Osteoblast (primary cell): ENCODE results near the gene DKC1. TPM values are rescaled to one million over a fixed set of nuclear protein-coding genes. Genes with fewer than 3 reads are reported as not detected.
"Not testable (repeated sequence)": the region's sequence is repeated elsewhere in the genome, so short reads cannot be mapped to it uniquely, and the experiment has no call there.

Source experiments
- DNase-seq: peaks from one replicate; pipeline ENCODE4 v3.0.0; 2011; ENCODE audit warnings: low spot score, mixed read lengths; ENCODE audit not compliant: insufficient read length; ENCODE audit errors: missing footprints
- H2AFZ ChIP-seq: 2 replicates; pipeline ENCODE4 v1.6.0; 2011; ENCODE audit warnings: mild to moderate bottlenecking, low read length
- H3K27ac ChIP-seq: 2 replicates; pipeline ENCODE4 v1.5.1; 2011; ENCODE audit warnings: mild to moderate bottlenecking, low read depth, low read length, moderate library complexity
- H3K27me3 ChIP-seq: 2 replicates; pipeline ENCODE4 v1.6.0; 2012; ENCODE audit warnings: mild to moderate bottlenecking, control low read depth, inconsistent platforms, low read length, moderate library complexity; ENCODE audit not compliant: insufficient read depth
- H3K36me3 ChIP-seq: 2 replicates; pipeline ENCODE4 v1.5.1; 2011; ENCODE audit warnings: mild to moderate bottlenecking, low read length, control low read depth, moderate library complexity; ENCODE audit not compliant: insufficient read depth
- H3K4me1 ChIP-seq: 2 replicates; pipeline ENCODE4 v1.5.1; 2011; ENCODE audit warnings: mild to moderate bottlenecking, low read length, control low read depth, moderate library complexity; ENCODE audit not compliant: insufficient read depth
- H3K4me2 ChIP-seq: 2 replicates; pipeline ENCODE4 v1.6.0; 2011; ENCODE audit warnings: mild to moderate bottlenecking, low read length; ENCODE audit not compliant: insufficient read depth
- H3K4me3 ChIP-seq: fragments of 200-600 bp; sonication (generic); 3 replicates; pipeline ENCODE4 v1.5.1; 2012; ENCODE audit warnings: mild to moderate bottlenecking, low read length, inconsistent platforms; ENCODE audit not compliant: insufficient read depth
- H3K79me2 ChIP-seq: 2 replicates; pipeline ENCODE4 v1.6.0; 2012; ENCODE audit warnings: mild to moderate bottlenecking, low read length, control low read depth, inconsistent platforms; ENCODE audit not compliant: insufficient read depth
- H3K9me3 ChIP-seq: 2 replicates; pipeline ENCODE4 v1.5.1; 2011; ENCODE audit warnings: low read depth, low read length, control low read depth
- H4K20me1 ChIP-seq: 2 replicates; pipeline ENCODE4 v1.6.0; 2012; ENCODE audit warnings: mild to moderate bottlenecking, low read length, control low read depth; ENCODE audit not compliant: insufficient read depth
- total RNA-seq: library from RNA; depleted of rRNA; stranded (reverse); fragments of >200 nt; gene quantifications from 2 replicates; pipeline ENCODE4 v1.2.3, GENCODE V29; 2012
- TF ChIP-seq, protein P1 (sequence below): IDR thresholded peaks from 2 replicates; pipeline ENCODE4 v1.5.1; 2011; ENCODE audit warnings: mild to moderate bottlenecking, low read depth, low read length, moderate library complexity; ENCODE audit errors: extremely low read depth

The DKC1 gene
- total RNA-seq, 1 donor, result 30.8 TPM

DNA sequence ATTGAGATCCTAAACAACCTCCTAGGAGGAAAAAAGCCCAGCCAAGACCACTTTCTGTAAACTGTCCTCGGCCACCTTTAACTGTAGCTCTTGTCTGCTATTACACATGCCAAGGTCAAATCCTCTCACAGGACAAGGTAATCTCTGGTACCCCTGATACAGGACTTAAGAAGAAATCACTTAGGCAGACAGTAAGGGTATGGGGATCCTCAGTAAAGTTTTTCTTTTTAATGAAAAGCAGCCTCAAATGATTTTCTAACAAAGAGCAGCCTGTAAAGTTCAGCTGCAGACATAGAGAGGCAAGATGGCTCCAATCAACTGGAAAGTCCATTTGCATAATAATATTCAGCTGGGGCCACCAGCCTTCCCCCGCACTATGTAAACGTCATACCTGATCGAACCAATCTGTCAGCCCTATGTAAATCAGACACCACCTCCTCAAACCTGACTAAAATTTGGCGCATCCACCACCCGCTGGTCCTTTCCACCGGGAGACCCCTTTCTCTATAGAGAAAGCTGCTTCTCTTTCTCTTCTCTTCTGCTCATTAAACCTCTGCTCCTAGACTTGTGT is 57.2 kb downstream of the DKC1 start:
- Histone ChIP-seq H3K27ac (no peak overlapping the region), H2AFZ (no peak overlapping the region), H3K4me2 (no peak overlapping the region), H3K79me2 (no peaks in the 10 kb centered on the region), H3K4me1 (no peaks in the 10 kb centered on the region), H3K36me3 (no peaks in the 10 kb centered on the region), H3K27me3 (peaks cover 3% of the 10 kb centered on the region), H3K9me3 (no peaks in the 10 kb centered on the region), H3K4me3 (no peak overlapping the region), H4K20me1 (no peaks in the 10 kb centered on the region)
- no peak for DNase-seq
- TF ChIP-seq, protein P1, sequence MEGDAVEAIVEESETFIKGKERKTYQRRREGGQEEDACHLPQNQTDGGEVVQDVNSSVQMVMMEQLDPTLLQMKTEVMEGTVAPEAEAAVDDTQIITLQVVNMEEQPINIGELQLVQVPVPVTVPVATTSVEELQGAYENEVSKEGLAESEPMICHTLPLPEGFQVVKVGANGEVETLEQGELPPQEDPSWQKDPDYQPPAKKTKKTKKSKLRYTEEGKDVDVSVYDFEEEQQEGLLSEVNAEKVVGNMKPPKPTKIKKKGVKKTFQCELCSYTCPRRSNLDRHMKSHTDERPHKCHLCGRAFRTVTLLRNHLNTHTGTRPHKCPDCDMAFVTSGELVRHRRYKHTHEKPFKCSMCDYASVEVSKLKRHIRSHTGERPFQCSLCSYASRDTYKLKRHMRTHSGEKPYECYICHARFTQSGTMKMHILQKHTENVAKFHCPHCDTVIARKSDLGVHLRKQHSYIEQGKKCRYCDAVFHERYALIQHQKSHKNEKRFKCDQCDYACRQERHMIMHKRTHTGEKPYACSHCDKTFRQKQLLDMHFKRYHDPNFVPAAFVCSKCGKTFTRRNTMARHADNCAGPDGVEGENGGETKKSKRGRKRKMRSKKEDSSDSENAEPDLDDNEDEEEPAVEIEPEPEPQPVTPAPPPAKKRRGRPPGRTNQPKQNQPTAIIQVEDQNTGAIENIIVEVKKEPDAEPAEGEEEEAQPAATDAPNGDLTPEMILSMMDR, result no peak

DNA sequence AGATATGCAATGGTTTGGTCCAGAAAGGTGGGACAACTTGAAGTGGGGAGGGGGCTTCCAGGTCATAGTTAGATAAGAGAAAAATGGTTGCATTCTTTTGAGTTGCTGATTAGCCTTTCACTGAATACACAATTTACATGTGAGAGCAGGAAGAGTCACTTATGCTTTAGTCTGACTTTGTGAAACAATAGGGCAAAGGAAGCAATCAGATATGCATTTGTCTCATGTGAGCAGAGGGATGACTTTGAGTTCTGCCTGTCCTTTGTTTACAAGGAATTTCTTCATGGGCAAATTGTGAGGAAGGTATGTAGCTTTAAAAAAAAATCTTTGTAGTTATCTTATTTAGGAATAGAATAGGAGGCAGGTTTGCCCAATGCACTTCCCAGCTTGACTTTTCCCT is 58.9 kb downstream of the DKC1 start:
- H4K20me1 ChIP-seq, result no peaks in the 10 kb centered on the region
- no peaks in the 10 kb centered on the region for H3K36me3 ChIP-seq
- H3K4me2 ChIP-seq, result no peak overlapping the region
- no peak overlapping the region for H3K4me3 ChIP-seq
- no peak for DNase-seq
- TF ChIP-seq, protein P1, result no peak
- H3K4me1 ChIP-seq, result no peaks in the 10 kb centered on the region
- H3K27ac ChIP-seq, result no peak overlapping the region
- peaks cover 3% of the 10 kb centered on the region for H3K27me3 ChIP-seq
- H2AFZ ChIP-seq, result no peak overlapping the region
- H3K9me3 ChIP-seq, result no peaks in the 10 kb centered on the region
- no peaks in the 10 kb centered on the region for H3K79me2 ChIP-seq

DNA sequence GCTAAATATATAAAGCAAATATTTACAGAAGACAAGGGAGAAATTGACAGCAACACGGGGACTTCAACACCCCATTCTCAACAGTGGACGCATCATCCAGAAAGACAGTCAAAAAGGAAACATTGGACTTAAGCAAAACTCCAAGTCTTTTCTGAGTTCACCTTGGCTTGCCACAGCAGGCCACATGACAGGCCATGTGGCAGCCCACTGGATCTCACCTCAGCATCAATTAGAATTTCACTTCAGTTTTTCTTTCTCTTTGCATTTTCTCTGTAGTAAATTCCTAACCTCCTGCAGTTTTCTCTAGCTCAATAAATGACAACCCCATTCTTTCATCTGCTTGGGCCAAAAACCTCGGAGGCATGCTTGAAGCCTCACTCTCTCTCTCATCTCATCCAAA is 59.4 kb downstream of the DKC1 start:
- H4K20me1 ChIP-seq, result no peaks in the 10 kb centered on the region
- H3K4me1 ChIP-seq, result no peaks in the 10 kb centered on the region
- no peak overlapping the region for H3K4me3 ChIP-seq
- DNase-seq, result no peak
- H3K4me2 ChIP-seq, result no peak overlapping the region
- H3K36me3 ChIP-seq, result no peaks in the 10 kb centered on the region
- no peak overlapping the region for H3K27ac ChIP-seq
- peaks cover 3% of the 10 kb centered on the region for H3K27me3 ChIP-seq
- no peaks in the 10 kb centered on the region for H3K79me2 ChIP-seq
- TF ChIP-seq, protein P1, result no peak
- no peaks in the 10 kb centered on the region for H3K9me3 ChIP-seq
- H2AFZ ChIP-seq, result no peak overlapping the region

DNA sequence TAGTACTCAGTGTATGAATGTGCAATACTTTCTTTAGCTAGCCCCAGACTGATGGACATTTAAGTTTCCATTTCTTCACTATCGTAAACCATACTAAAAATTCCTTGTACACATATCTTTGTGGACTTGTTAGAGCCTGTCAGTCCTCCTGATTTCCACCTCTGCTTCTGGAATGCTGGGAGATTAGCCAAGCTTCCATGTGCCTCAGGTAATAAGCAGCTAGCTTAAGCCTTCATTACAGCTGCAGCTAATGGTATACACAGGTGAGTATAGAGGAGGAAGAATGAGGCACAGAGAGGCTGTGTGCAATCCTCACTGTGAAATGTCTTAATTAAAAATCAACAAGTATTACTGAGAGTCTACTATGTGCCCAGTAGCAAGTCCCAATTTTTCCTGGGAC is 62.0 kb downstream of the DKC1 start:
- TF ChIP-seq, protein P1, result no peak
- no peaks in the 10 kb centered on the region for H3K79me2 ChIP-seq
- peaks cover 3% of the 10 kb centered on the region for H3K27me3 ChIP-seq
- no peak overlapping the region for H2AFZ ChIP-seq
- no peak for DNase-seq
- H3K4me2 ChIP-seq, result no peak overlapping the region
- H3K27ac ChIP-seq, result no peak overlapping the region
- no peak overlapping the region for H3K4me3 ChIP-seq
- no peaks in the 10 kb centered on the region for H3K36me3 ChIP-seq
- H3K4me1 ChIP-seq, result no peaks in the 10 kb centered on the region
- no peaks in the 10 kb centered on the region for H3K9me3 ChIP-seq
- no peaks in the 10 kb centered on the region for H4K20me1 ChIP-seq

DNA sequence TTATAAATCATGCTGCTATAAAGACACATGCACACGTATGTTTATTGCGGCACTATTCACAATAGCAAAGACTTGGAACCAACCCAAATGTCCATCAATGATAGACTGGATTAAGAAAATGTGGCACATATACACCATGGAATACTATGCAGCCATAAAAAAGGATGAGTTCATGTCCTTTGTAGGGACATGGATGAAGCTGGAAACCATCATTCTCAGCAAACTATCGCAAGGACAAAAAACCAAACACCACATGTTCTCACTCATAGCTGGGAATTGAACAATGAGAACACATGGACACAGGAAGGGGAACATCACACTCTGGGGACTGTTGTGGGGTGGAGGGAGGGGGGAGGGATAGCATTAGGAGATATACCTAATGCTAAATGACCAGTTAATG is 62.9 kb downstream of the DKC1 start:
- H4K20me1 ChIP-seq, H3K27me3 ChIP-seq, DNase-seq, H3K36me3 ChIP-seq, H3K4me3 ChIP-seq, H3K4me1 ChIP-seq, H3K9me3 ChIP-seq, H3K27ac ChIP-seq, H3K4me2 ChIP-seq, H2AFZ ChIP-seq, H3K79me2 ChIP-seq: not testable (repeated sequence)
